ENCODE measurements around the gene RAMP3.
"Not testable (repeated sequence)": the region's sequence is repeated elsewhere in the genome, so short reads cannot be mapped to it uniquely, and the experiment has no call there.

Gene RAMP3

GRCh38 chr7:45143616-45144015 is 14.0 kb upstream of the RAMP3 start:
- DNase-seq (ENCODE audit: low spot score in 2 of 2) = no peak
- no peak for ATAC-seq (ENCODE audit: low read depth)
- Mint-ChIP-seq H3K27me3 (peaks cover 13% of the 10 kb centered on the region), H3K36me3 (no peaks in the 10 kb centered on the region), H3K4me3 (no peak overlapping the region), H3K9me3 (no peaks in the 10 kb centered on the region), H3K27ac (no peak overlapping the region), H3K4me1 (peaks cover 6% of the 10 kb centered on the region)

- Mint-ChIP-seq H3K36me3 (no peaks in the 10 kb centered on the region), H3K4me1 (peaks cover 3% of the 10 kb centered on the region), H3K9me3 (no peaks in the 10 kb centered on the region), H3K27me3 (peaks cover 17% of the 10 kb centered on the region), H3K27ac (no peak overlapping the region), H3K4me3 (no peak overlapping the region)
- DNase-seq (ENCODE audit: low spot score in 2 of 2) (no peak), ATAC-seq (ENCODE audit: low read depth) (no peak)
Measured at GRCh38 chr7:45145881-45146280, 11.7 kb upstream of the RAMP3 start.

- Mint-ChIP-seq H3K27me3 (peaks cover 17% of the 10 kb centered on the region), H3K4me1 (no peaks in the 10 kb centered on the region), H3K36me3 (no peaks in the 10 kb centered on the region), H3K9me3 (no peaks in the 10 kb centered on the region), H3K4me3 (no peak overlapping the region), H3K27ac (no peak overlapping the region)
- DNase-seq (ENCODE audit: low spot score in 2 of 2) = no peak
- ATAC-seq (ENCODE audit: low read depth) = no peak
Measured at GRCh38 chr7:45146531-45147379, 10.8 kb upstream of the RAMP3 start.

- DNase-seq (ENCODE audit: low spot score in 2 of 2) (no peak), ATAC-seq (ENCODE audit: low read depth) (no peak)
- no peak overlapping the region for H3K4me3 Mint-ChIP-seq
- H3K27me3 Mint-ChIP-seq = peaks cover 22% of the 10 kb centered on the region
- H3K27ac Mint-ChIP-seq = no peak overlapping the region
- no peaks in the 10 kb centered on the region for H3K36me3 Mint-ChIP-seq
- H3K9me3 Mint-ChIP-seq = no peaks in the 10 kb centered on the region
- no peaks in the 10 kb centered on the region for H3K4me1 Mint-ChIP-seq
Measured at GRCh38 chr7:45147858-45148652, 9.5 kb upstream of the RAMP3 start.

- Mint-ChIP-seq H3K27me3 (peaks cover 26% of the 10 kb centered on the region), H3K36me3 (no peaks in the 10 kb centered on the region), H3K4me1 (no peaks in the 10 kb centered on the region), H3K27ac (no peak overlapping the region), H3K9me3 (no peaks in the 10 kb centered on the region), H3K4me3 (no peak overlapping the region)
- DNase-seq (ENCODE audit: low spot score in 2 of 2) (no peak), ATAC-seq (ENCODE audit: low read depth) (no peak)
Measured at GRCh38 chr7:45148653-45148973, 9.0 kb upstream of the RAMP3 start.

- Mint-ChIP-seq H3K4me3 (no peak overlapping the region), H3K27me3 (peaks cover 20% of the 10 kb centered on the region), H3K9me3 (no peaks in the 10 kb centered on the region), H3K4me1 (no peaks in the 10 kb centered on the region), H3K27ac (no peak overlapping the region), H3K36me3 (no peaks in the 10 kb centered on the region)
- DNase-seq (ENCODE audit: low spot score in 2 of 2) (no peak), ATAC-seq (ENCODE audit: low read depth) (no peak)
Measured at GRCh38 chr7:45149606-45150005, 8.0 kb upstream of the RAMP3 start.

- no peaks in the 10 kb centered on the region for H3K9me3 Mint-ChIP-seq
- ATAC-seq (ENCODE audit: low read depth) (no peak), DNase-seq (ENCODE audit: low spot score in 2 of 2) (no peak)
- no peaks in the 10 kb centered on the region for H3K4me1 Mint-ChIP-seq
- peaks cover 19% of the 10 kb centered on the region for H3K27me3 Mint-ChIP-seq
- H3K36me3 Mint-ChIP-seq = no peaks in the 10 kb centered on the region
- no peak overlapping the region for H3K4me3 Mint-ChIP-seq
- H3K27ac Mint-ChIP-seq = no peak overlapping the region
Measured at GRCh38 chr7:45150199-45150598, 7.4 kb upstream of the RAMP3 start.

- no peaks in the 10 kb centered on the region for H3K9me3 Mint-ChIP-seq
- no peaks in the 10 kb centered on the region for H3K36me3 Mint-ChIP-seq
- no peak overlapping the region for H3K27ac Mint-ChIP-seq
- H3K4me3 Mint-ChIP-seq = no peak overlapping the region
- no peak for DNase-seq (ENCODE audit: low spot score in 2 of 2)
- H3K27me3 Mint-ChIP-seq = peaks cover 20% of the 10 kb centered on the region
- H3K4me1 Mint-ChIP-seq = no peaks in the 10 kb centered on the region
- no peak for ATAC-seq (ENCODE audit: low read depth)
Measured at GRCh38 chr7:45151131-45151684, 6.4 kb upstream of the RAMP3 start.

- H3K9me3 Mint-ChIP-seq = no peaks in the 10 kb centered on the region
- DNase-seq (ENCODE audit: low spot score in 2 of 2) (no peak), ATAC-seq (ENCODE audit: low read depth) (no peak)
- H3K27me3 Mint-ChIP-seq = peaks cover 23% of the 10 kb centered on the region
- H3K4me3 Mint-ChIP-seq = no peak overlapping the region
- H3K4me1 Mint-ChIP-seq = peaks cover 3% of the 10 kb centered on the region
- H3K27ac Mint-ChIP-seq = no peak overlapping the region
- H3K36me3 Mint-ChIP-seq = no peaks in the 10 kb centered on the region
Measured at GRCh38 chr7:45151967-45152366, 5.6 kb upstream of the RAMP3 start.

- DNase-seq (ENCODE audit: low spot score in 2 of 2) (no peak), ATAC-seq (ENCODE audit: low read depth) (no peak)
- H3K4me1 Mint-ChIP-seq = peaks cover 4% of the 10 kb centered on the region
- no peaks in the 10 kb centered on the region for H3K36me3 Mint-ChIP-seq
- H3K27me3 Mint-ChIP-seq = peaks cover 26% of the 10 kb centered on the region
- no peak overlapping the region for H3K27ac Mint-ChIP-seq
- no peaks in the 10 kb centered on the region for H3K9me3 Mint-ChIP-seq
- H3K4me3 Mint-ChIP-seq = no peak overlapping the region
Measured at GRCh38 chr7:45153233-45153632, 4.4 kb upstream of the RAMP3 start.

- H3K27me3 Mint-ChIP-seq = peaks cover 28% of the 10 kb centered on the region
- H3K4me1 Mint-ChIP-seq; H3K9me3 Mint-ChIP-seq; ATAC-seq (ENCODE audit: low read depth); H3K4me3 Mint-ChIP-seq; DNase-seq (ENCODE audit: low spot score in 2 of 2); H3K36me3 Mint-ChIP-seq; H3K27ac Mint-ChIP-seq: not testable (repeated sequence)
Measured at GRCh38 chr7:45153861-45154260, 3.7 kb upstream of the RAMP3 start.

GRCh38 chr7:45155357-45155900 is 2.2 kb upstream of the RAMP3 start:
- ATAC-seq (ENCODE audit: low read depth) = no peak
- peaks cover 8% of the 10 kb centered on the region for H3K4me1 Mint-ChIP-seq
- DNase-seq (ENCODE audit: low spot score in 2 of 2) = no peak
- no peak overlapping the region for H3K27ac Mint-ChIP-seq
- H3K9me3 Mint-ChIP-seq = no peaks in the 10 kb centered on the region
- no peaks in the 10 kb centered on the region for H3K36me3 Mint-ChIP-seq
- H3K27me3 Mint-ChIP-seq = peaks cover 33% of the 10 kb centered on the region
- H3K4me3 Mint-ChIP-seq = no peak overlapping the region

- Mint-ChIP-seq H3K9me3 (no peaks in the 10 kb centered on the region), H3K27ac (no peak overlapping the region), H3K36me3 (no peaks in the 10 kb centered on the region), H3K27me3 (peaks cover 31% of the 10 kb centered on the region), H3K4me1 (peaks cover 8% of the 10 kb centered on the region), H3K4me3 (no peak overlapping the region)
- DNase-seq (ENCODE audit: low spot score in 2 of 2) (no peak), ATAC-seq (ENCODE audit: low read depth) (no peak)
Measured at GRCh38 chr7:45155941-45156340, 1.6 kb upstream of the RAMP3 start.

GRCh38 chr7:45156516-45157272 is 897 bp upstream of the RAMP3 start:
- Mint-ChIP-seq H3K27ac (no peak overlapping the region), H3K36me3 (no peaks in the 10 kb centered on the region), H3K4me1 (peaks cover 13% of the 10 kb centered on the region), H3K4me3 (peak overlapping the region; percentile 9), H3K9me3 (no peaks in the 10 kb centered on the region), H3K27me3 (peaks cover 38% of the 10 kb centered on the region)
- ATAC-seq (ENCODE audit: low read depth) (no peak), DNase-seq (ENCODE audit: low spot score in 2 of 2) (no peak)
